Stimulated activated CD4-positive, alpha-beta T cell treated with anti-CD3 and anti-CD28 coated beads, Interleukin-4, amount 100 ng/mL, for 4 hours (primary cell): ENCODE data around the gene PDCD10.

Experiments
- DNase-seq, 2 experiments: peaks; one replicate each; pipeline ENCODE4 v3.0.0-alpha.2; 2020

Gene PDCD10

DNA sequence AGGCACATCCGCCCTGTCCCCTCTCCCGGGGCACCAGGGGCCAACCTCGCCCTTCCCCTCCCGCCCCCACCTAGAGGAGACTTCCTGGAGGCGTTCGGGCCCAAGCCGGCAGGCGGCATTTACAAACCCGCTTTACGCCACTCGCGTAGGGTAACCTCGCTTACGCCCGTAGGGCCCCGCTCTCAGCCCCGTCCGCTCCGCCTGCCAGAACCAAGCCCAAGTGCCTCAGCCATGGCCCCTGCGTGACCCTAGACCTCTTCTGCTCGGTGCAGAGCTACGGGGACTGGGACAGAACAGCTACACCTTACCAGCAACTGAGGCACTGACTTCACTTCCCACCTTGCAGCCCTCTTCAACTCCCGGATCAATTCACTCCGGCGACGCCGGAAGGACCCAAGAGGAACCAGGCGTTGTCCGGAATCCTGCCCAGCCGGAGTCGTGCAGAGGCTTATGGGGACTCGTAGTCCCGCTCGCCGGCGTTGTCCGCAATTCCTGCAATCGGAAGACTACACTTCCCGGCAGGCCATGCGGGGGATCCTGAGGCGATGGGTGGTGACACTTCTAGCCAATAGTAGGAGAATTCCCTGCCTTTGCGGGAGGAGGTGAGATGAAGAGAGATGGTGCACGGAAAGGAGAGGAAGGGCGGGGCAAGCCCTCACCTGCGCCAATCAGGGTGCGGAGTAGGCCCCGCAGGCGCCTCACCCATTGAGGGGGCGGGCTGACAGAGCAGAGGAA, at the start of gene PDCD10:
Gene PDCD10, minus strand, starts transcription at position 395 of the 735 bp plus-strand sequence. CDS start 14,735 bp downstream, outside the sequence.
- DNase-seq: peak; percentile 92 to 98

DNA sequence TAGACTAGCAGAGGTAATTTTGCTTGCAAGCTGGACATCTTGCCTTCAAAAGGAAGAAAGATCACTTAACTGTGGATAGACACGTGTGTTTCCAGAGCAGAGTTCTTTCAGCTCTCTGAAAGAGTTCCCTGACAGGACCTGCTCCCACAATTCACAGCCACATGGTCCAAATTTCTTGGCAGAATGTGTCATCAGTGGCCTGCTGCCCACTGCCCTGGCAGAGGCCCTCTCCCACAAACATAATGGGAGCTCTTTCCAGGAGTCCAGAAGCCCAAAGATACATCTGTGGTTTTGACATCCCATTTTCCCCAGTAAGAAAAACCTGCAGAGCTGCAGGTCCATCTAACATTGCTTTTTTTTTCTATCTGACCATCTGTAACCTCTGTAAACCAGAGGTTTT, 49.1 kb upstream of the PDCD10 start:
- DNase-seq: no peak

DNA sequence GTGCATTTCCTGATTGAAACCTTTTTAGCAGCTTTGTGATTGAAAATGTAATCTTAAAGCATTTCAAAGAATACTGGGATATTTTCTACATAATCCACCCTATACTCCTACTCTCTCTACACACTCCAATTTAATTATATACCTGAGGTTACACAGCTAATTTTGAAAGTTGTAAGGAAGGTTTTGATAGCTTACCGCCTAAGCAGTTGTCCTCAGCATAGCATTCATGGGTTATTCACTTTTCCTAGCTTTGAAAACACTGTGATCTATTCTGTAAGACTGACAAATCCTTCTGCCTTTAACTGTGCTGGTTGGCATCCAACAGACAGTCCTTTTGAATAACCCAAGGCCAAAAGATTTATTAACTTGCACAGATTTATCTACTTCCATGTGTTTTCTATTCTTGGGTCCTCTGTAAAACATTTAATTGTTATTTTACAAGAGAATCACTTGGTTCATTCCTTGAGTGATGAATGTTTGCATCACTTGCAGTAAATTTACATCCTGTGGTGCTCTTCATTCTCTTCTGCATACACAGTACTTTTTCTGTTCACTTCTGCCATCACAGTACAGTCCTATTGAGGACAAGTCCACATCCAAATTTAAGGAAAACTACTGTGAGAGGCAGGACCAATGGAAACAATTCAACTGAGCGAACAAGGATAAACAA, 45.7 kb upstream of the PDCD10 start:
- no peak for DNase-seq

DNA sequence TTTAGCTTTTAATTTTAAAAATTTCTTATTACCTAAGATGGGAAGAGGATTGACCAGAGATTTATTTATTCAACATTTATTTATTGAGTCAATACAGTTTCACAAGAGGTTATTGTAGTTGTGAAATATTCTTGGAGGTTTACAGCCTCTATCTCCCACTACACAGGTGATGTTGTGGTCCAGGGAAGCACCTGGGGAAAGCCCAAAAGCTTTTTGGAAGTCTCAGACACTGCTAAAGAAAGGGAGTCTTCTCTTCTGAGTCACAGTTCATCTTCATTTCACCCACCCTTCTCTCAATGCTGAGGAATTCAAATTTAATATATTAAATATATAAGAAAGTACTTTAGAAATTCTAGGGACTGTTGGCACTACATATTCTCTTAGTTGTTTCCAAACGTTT, 42.7 kb upstream of the PDCD10 start:
- no peak for DNase-seq

DNA sequence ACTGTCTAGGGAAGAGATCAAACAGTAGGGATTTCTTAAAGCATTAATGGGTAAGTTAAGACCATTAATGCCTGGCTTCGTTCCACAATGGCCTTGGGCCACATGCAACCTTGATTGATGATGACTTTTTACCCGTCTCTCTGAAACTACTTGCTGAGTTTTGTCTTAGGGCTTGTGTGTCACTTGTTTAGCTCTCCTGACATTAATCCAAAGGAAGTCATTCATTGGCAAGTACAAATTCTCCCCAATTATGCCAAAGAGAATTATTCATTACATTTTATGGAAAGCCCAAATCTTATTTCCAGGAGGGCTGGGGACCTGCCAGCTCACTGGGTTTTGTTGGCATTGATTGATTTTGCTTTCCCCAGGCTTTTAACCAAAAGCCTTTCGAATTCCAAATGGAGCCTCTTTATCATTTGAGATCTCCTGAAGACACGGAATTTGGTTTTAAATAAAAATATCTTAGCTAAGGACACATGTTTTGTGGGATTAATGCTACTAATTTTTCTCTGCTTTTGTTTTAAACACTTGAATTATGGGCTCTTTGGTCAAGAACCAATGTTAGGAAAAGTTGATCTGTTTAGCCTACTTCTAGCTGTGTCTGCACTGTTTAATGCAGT, 41.5 kb upstream of the PDCD10 start:
- no peak for DNase-seq

DNA sequence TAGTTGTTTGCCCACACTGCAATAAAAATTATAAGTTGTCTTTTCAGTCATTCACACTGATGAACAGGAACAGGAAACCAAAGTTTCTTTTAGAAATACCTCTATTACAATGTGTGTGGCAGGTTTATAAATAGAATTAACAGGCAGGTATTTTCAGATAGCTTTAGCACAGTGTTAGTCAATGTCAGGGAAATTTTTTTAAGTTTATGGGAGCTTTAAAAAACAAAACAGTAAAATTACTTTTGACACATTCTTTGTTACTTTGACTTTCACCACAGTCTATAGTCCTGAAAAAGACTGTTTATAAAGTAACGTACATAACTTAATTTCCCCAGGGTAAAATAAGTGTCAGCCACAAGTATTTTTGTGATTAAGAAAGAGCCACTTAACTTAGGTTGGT, 38.9 kb upstream of the PDCD10 start:
- DNase-seq: no peak

DNA sequence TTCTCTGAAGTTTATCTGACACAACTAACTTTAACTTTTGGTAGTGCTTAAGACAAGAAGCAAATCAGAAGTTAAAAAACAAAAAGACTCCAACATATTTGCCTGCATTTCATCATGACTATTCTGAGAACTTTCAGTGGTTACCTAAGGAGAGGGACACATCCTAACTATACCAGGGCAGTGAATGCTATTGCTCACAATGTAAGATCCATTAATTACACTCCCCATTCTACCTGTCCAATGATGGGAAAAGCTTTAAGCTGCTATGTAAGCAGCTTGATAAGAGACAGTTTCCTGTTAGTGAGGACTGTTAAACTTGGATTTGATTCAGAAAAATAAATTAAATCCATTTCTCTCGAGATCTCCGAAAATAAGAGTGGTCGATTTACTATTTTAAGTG, 38.3 kb upstream of the PDCD10 start:
- no peak for DNase-seq

DNA sequence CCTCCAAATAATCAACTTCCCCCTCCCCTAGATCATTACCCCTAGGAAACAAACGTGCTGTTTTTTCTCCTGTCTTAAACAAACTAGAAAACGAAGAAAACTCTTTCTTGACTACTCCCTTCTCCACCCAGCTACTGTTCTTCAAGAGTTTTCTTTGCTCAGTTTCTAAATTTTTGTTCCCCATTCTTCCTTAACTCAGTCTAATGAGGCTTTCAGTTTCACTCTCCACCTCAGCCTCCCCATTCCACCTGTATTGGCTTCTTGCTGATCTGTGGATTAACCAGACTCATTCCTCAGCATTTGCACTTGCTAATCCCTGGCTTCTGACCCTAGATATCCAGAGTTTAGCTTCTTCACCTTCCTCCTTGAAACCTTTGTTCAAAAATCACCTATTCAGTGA, 27.6 kb upstream of the PDCD10 start:
- DNase-seq: no peak

DNA sequence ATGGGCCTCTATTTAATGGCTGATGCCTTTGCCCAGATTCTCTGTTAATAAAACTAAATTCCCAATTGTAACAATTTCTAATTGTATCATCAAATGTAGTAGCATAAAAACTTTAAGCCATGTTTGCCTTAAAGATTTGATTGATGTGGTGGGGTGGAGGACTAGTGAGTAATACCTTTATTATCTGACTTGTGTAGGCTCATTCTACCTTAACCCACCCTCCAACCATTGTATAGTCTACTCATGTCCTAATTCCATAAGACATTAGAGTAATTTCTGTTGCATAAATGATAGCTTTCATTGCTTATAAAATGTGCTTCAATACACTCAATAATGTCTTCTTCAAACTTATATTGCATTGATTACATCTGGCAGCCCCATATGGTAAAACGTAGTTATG, 26.6 kb upstream of the PDCD10 start:
- DNase-seq: no peak

DNA sequence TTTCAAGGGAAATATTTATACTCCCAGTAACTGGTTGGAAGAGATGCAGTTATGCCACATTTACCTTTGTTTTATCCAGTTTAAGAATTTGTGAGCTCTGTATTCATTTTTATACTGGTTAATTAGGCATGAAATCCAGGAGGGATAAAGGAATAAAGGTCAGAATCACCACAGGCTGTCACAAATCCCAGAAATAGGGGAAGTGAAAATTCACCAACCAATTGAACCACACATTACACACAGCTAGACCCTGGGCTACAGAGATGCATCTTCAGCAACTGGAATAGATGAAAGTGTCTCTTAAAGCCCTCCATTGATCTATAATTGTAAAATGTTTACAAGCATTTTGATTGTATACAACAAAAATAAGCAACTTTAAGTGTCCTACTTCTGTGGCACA, 19.4 kb upstream of the PDCD10 start:
- DNase-seq: no peak

DNA sequence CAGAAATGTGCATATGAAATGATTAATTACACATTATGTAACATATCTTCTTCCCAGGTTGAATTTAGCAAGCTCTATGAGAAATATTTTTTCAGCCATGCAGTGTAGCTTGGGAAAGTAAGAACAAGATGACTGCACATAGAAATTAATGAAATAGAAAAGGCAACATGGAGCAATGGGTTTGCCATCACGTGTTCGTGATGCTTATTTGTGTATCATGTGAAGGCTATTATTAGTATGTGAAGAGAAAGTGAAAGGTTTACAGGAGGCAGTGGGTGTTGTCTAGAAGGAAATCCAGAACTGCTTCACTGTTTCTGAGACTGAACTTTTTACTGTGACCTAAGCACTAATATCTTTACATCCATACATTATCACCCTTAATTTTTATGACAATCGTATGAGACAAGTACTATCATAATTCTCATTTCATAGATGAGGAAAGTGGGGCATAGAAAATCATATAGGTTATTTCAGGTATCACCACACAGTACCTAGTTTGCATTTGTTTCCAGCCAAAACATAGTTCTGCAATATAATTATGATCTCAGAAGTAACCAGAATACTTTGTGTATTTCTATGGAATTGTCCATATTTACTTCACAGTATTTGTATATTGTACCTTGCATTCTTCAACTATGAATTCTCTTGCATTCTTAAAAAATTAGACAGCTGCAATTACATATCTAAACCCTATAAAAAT, 15.7 kb upstream of the PDCD10 start:
- DNase-seq: no peak

DNA sequence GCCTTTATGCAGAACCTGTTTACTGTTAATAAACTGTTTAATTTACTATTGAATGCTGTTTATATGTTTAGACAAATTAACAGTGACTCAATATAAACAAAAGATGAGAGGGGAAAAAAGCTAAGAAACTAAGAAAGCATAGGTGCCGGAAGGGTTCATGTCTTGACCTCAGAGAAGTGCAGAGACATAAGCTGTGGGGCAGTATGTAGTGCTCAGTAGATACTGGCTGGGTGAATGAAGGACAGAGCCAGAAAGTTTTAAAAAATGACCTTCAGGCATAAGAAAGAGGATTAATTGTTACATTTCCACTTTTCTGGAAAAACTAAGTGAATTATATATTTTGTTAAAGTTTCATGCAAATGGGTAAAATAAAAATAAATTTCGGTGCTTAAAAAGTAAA, 15.0 kb upstream of the PDCD10 start:
- no peak for DNase-seq

DNA sequence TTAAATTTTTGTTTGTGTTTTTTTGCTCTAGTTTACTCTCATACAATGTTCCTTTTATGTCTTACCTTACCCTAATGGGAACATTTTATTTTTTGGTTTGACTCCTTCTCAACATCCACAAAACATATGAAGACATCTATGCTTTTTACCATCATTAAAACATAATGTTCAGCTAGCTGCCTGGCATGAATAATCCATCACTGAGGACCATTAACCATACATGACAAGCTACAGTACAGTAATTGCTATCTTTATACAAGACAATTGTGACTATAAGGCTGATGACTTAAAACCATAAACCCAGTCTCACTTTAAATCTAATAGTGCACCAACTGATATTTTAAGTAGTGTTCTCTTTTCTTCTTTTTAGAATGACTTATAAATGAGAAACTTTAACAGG, 14.5 kb upstream of the PDCD10 start:
- no peak for DNase-seq

DNA sequence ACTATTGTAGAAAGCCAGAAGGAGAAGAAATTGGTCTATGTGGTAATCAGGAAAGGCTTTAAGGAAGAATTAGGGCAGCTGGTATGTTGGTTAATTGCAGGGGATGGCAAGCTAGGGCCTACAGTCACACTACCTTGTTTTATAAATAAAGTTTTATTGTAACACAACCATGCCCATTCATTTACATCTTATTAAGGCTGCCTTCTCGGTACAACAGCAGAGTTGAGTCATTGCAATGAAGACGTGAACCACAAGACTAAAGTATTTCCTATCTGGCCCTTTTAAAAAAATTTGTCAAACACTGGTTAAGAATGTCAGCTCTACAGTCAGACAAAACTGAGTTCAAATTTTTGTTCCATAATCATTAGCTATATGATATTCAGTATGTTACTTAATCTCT, 9.1 kb upstream of the PDCD10 start:
- DNase-seq: no peak

DNA sequence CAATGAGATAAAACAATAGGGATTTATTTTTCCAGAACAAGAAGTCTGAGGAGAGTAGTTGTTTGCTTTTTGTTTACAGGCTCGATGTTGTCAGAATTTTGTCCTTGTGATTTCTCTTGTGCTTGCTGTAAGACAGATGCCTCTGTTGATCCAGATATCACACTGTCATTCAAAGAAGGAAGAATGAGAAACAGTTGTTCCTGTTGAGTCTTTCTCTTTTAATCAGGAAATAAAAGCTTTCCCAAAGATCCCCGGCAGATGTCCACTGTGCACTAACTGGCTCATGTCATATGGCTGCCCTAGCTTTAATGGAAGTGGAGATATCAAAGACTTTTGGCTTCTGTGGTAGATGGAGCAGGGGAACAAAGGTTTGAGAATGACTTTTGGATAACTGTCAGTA, 7.6 kb upstream of the PDCD10 start:
- DNase-seq: no peak

DNA sequence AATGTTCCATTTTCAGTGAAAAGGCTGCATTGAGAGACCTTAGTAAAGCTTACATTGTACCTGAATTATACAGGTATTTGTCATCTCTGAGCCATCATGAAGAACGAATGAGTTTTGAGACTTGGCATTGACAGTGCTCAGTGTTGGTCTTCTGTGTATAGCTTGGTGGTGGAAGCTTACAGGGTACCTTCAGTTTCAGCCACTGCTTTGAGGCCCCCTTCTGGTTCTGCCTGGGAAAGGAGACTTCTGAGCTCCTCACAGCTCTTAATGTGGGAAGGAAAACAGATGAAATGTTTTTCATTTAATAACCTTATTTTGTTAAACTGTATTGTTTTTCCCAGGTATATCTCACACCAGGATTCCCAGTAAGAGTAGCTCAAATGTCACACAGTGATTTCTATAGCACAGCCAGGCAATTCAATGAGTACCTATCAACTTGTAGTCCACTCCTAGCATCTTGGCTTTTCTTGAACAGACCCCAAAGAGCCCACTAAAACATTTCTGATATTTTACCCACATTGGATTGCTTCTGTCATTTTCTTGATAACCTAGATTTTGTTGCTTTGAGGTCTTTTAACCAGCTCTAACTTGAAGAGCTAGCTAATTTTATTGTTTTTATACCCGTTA, 6.4 kb upstream of the PDCD10 start:
- DNase-seq: peak; percentile 8 to 9

DNA sequence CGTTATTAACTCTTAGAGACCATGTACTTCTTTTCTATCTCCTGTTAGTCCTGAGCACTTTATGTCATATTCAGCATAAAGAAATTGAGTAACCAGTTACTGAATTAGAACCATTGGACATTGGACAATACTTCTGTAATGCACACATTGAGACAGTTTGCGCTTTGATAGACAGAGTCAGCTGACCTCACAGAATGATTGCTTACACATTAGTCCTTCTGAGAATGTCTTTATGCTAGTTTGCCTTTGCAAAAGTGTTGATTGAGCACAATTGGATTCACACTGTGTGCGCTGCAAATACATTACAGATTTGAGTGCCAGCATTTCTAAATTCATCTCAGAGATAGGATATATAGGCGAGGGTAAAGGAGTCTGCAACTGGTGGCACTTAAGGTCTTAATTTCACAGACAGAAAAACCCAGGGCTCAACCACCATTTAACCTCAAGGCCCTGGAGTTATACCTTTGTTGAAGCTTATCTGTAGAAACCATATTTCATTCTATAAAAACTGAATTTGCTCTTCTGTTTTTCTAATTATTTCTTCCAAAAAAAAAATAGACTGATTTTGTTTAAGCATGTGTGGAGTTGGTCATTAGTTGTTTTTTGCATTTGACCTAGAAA, 4.6 kb upstream of the PDCD10 start:
- no peak for DNase-seq

DNA sequence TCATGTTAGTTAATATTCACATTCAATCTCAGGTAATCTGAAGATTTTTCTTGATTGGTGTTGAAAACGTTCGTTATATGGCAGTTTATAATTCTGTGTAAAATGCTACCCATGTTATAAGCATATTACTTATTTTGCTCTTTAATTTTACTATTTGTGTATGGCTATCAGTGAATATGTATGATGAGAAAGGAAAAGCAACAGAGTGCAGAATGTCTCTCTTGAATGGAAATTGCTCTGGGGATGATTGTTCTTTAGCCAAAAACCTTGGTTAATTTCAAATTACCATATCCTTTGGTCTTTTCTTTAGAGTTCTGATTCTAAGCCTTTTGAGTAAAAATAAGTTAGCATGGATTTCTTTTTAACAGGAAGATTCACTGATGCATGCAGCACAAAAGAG, 3.3 kb upstream of the PDCD10 start:
- no peak for DNase-seq

DNA sequence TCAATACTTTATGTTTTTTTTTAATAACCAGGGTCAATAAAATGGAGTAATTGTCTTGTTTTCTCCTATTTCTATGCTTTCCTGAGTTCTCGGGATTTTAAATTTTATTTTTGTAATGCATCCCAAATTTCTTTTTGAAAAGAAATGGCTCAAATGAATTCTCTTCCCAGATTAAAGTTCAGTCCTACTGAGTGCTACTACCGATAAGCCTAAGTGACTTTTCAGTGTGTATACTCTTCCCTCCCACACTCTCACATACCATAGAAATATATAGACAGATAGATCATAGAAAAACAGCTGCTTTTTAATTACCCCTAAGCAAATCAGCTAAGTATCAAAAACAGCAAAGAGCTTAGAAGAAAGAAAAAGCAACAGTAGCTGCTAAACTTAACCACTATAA, 2.3 kb upstream of the PDCD10 start:
- DNase-seq: no peak

DNA sequence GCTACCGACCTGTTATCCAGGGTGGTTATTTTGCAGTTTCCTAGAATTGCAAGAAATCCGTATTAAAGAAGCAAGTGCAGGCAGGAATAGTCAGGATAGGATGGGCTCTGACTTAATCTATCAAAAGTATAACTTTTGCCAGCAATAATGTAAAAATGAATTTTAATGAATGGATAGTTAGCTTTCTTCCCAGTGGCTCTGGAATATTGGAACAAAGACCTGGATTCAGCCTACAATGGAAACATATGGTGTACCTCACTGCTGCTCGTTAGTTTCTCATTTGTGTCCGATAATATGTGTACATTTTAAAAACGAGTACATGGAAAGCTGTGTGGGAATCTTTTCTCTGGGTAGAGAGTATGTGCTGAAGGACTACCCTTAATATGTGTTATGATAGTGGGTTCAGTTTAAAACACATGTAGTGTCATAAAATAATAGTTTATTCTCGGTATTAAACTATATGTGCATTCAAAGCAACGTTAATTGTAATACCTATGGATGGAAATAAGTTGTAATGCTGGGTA, 1.6 kb upstream of the PDCD10 start:
- no peak for DNase-seq

DNA sequence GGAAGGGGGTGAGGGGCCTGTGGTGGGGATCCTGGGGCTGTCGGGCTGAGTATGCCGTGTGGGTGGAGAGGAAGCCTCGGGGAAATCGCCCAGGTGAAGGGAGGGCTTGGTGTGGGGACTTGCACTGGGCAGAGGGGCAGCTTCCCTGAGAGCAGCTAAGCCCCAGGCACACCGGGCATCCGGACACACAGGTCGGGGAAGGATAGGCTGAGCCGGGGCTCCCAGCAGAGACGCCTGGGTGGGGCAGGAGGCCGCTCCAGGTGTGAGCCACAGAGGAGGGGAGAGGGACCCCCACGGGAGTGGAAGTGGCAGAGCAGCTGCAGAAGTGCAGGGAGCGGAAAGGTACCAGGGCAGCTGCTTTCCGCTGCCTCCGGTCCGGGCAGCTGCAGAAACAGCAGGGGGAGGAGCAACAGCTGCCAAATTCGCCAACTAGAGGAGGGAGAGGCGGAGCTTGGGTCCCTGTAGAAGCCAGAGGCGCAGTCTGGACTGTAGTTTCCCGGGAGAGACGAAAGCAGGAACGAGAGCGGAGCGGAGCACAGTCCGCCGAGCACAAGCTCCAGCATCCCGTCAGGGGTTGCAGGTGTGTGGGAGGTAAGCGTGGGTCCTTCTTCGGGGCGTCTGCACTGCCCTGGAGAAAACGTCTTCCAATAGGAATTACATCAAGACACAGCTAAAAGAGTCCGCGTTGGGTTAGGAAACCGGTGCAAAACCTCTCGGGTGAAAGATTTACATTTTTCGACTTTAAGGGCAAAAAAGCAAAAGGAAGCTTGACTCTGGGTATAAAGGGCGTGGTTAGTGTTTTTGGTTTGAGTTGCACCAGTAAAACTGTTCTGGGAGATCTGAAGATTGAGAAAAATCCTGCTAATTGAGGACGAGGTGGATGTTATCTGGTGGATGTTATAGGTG, 794 bp upstream of the PDCD10 start, which contains the start of gene SERPINI1:
Gene SERPINI1, plus strand, starts transcription at position 489 of the 906 bp plus-strand sequence. CDS start 53,408 bp downstream, outside the sequence.
- peak; percentile 65 to 69 for DNase-seq
